ENCODE results near the gene NGLY1. TPM values are rescaled to one million over a fixed set of nuclear protein-coding genes. Genes with fewer than 3 reads are reported as not detected.

The NGLY1 gene
- total RNA-seq, 1 experiment from 2014 or later, result 29.4 TPM

DNA sequence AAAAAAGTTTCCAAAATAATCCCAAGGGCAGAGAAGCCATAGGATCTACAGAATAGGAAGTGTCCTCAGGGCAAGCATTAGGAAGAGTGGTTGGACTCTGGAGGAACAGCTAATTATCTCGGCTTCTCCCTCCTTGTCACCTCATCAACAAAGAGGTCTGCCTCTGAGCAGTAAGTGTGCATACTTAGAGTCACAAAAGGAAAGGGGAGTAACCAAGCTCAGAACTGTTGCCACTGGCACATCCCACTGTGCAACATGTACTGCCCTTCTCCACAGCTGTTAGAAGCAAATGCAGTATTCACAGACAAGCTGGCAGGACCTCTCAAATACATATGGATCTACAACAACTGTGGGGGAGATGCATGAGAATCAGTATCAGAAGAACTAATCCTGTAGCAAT lies 31.5 kb downstream of the NGLY1 start (continued):
- TF ChIP-seq, protein P1, sequence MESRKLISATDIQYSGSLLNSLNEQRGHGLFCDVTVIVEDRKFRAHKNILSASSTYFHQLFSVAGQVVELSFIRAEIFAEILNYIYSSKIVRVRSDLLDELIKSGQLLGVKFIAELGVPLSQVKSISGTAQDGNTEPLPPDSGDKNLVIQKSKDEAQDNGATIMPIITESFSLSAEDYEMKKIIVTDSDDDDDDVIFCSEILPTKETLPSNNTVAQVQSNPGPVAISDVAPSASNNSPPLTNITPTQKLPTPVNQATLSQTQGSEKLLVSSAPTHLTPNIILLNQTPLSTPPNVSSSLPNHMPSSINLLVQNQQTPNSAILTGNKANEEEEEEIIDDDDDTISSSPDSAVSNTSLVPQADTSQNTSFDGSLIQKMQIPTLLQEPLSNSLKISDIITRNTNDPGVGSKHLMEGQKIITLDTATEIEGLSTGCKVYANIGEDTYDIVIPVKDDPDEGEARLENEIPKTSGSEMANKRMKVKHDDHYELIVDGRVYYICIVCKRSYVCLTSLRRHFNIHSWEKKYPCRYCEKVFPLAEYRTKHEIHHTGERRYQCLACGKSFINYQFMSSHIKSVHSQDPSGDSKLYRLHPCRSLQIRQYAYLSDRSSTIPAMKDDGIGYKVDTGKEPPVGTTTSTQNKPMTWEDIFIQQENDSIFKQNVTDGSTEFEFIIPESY (IDR thresholded peaks at IDR 0.05; ENCODE audit: extremely low read depth, insufficient replicate concordance, low read length), result no peak
- TF ChIP-seq CBX3 (IDR thresholded peaks at IDR 0.05; ENCODE audit: low read depth), result no peak
- TF ChIP-seq POLR2AphosphoS5 (IDR thresholded peaks at IDR 0.05; ENCODE audit: low read depth, low read length), result no peak
- no peak for TF ChIP-seq RAD21 (IDR thresholded peaks at IDR 0.05; ENCODE audit: low read depth)
- no peak for TF ChIP-seq TCF7L2 (IDR thresholded peaks at IDR 0.05; ENCODE audit: borderline replicate concordance, extremely low read depth, insufficient read depth, insufficient read length)

DNA sequence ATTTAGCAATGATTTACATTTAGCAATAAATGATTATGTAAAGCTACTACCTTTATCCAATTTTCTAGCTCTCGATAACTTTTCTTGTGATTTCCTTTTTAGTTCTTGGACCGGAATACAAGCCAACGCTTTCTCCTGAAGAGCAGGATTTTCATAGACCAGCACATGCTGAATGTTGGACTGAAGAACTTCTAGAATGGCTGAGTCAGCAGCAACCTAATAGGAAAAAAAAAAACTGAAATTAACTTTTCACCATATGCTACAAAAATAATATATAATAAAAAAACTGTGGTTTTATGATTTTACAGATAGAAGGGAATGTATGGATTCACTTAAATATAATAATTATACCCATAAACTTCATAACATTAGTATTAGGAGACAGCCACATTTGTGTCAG lies 32.2 kb downstream of the NGLY1 start:
- ChIA-PET RAD21 (ENCODE audit: low non-redundant PET in 1 of 2, low total read pairs in 2 of 2, uncharacterized antibody in 2 of 2, unreplicated experiment in 2 of 2) (no interaction called here), POLR2A (no interaction called here), CTCF (no interaction called here)
- no peak overlapping the region for H3K27ac ChIP-seq (ENCODE audit: low read depth, low read length)
- peaks cover 0 to 12% of the 10 kb centered on the region in 2 experiments; a peak in 2 of 4 replicates for H3K4me1 ChIP-seq (ENCODE audit: control insufficient read depth in 1 of 2, insufficient read depth in 2 of 2, low read length in 2 of 2)
- intact Hi-C loops (cut with micrococcal nuclease), result no loop called here
- H3K4me2 ChIP-seq (ENCODE audit: low read length), result no peak overlapping the region
- no peak overlapping the region for H3K9ac ChIP-seq (ENCODE audit: low read length)
- no peaks in the 10 kb centered on the region for H3K9me3 ChIP-seq (ENCODE audit: control insufficient read depth in 1 of 2, insufficient read depth in 1 of 2, low read depth in 1 of 2, low read length in 2 of 2)
- TF ChIP-seq SP1 (IDR thresholded peaks at IDR 0.05; ENCODE audit: low read depth), result no peak
- TF ChIP-seq CEBPB (IDR thresholded peaks at IDR 0.05; ENCODE audit: low read depth), result no peak
- TF ChIP-seq JUND (IDR thresholded peaks at IDR 0.05), result no peak
- TF ChIP-seq CBX3 (IDR thresholded peaks at IDR 0.05; ENCODE audit: low read depth), result no peak
- H3K27me3 ChIP-seq (ENCODE audit: insufficient read depth, low read length), result no peaks in the 10 kb centered on the region
- H2AFZ ChIP-seq (ENCODE audit: low read depth, low read length, poor library complexity, severe bottlenecking), result no peak overlapping the region
- no TSS peak for BruUV-seq (replicated peaks)
- H3K4me3 ChIP-seq (replicated peaks in 1 of 2; ENCODE audit: low read depth in 1 of 2, low read length in 2 of 2), result no peak overlapping the region
- no peaks in the 10 kb centered on the region; the same call in 1 of the 2 replicates for H3K79me2 ChIP-seq (ENCODE audit: insufficient read depth, low read length)
- peaks cover 11 to 19% of the 10 kb centered on the region in 2 experiments; a peak in 3 of 4 replicates for H3K36me3 ChIP-seq (ENCODE audit: control insufficient read depth in 1 of 2, insufficient read depth in 2 of 2, low read length in 2 of 2)
- no peak for ATAC-seq
- H4K20me1 ChIP-seq (ENCODE audit: insufficient read depth), result no peaks in the 10 kb centered on the region
- no peaks in the 10 kb centered on the region for H3K9me2 ChIP-seq (ENCODE audit: insufficient read depth)
- no peak for DNase-seq (ENCODE audit: low read depth, low spot score)
